ENCODE measurements around the gene KRT17. TPM values are rescaled to one million over a fixed set of nuclear protein-coding genes. Genes with fewer than 3 reads are reported as not detected.

The KRT17 gene
- total RNA-seq, 3 donors from 2014 or later (not counting 1 experiment from before 2014, with no cell fraction given), result not detected

GRCh38 chr17:41602524-41602923, 21.9 kb downstream of the KRT17 start:
- H3K27ac ChIP-seq (ENCODE audit: low read length), result no peak overlapping the region
- H3K4me3 Mint-ChIP-seq, result no peak overlapping the region
- no peak overlapping the region for H3K4me3 ChIP-seq (ENCODE audit: low read length)
- TF ChIP-seq CTCF (IDR thresholded peaks at IDR 0.05), result no peak
- 91% methylated on average over 2 of the region's 2 CpGs for WGBS (ENCODE audit: insufficient coverage)
- ATAC-seq, result no peak
- no peaks in the 10 kb centered on the region for H3K36me3 ChIP-seq (ENCODE audit: control insufficient read depth, insufficient read depth, low read length)
- DNase-seq, result no peak
- peaks cover 12% of the 10 kb centered on the region for H3K36me3 Mint-ChIP-seq
- no peaks in the 10 kb centered on the region for H3K27me3 ChIP-seq (ENCODE audit: control insufficient read depth, insufficient read depth, low read length)
- H3K9me3 Mint-ChIP-seq, result peaks cover 9 to 11% of the 10 kb centered on the region in 2 donors
- H3K27ac Mint-ChIP-seq, result no peak overlapping the region
- H3K4me1 ChIP-seq (ENCODE audit: control insufficient read depth, insufficient read depth, low read length), result no peaks in the 10 kb centered on the region
- H3K9me3 ChIP-seq (ENCODE audit: control insufficient read depth, insufficient read depth, low read length), result peaks cover 8% of the 10 kb centered on the region
- H3K4me1 Mint-ChIP-seq, result peaks cover 0 to 5% of the 10 kb centered on the region in 2 donors
- peaks cover 15 to 33% of the 10 kb centered on the region in 2 donors for H3K27me3 Mint-ChIP-seq (ENCODE audit: low read depth in 2 of 2)
- intact Hi-C loops (cut with micrococcal nuclease), result no loop called here

GRCh38 chr17:41600318-41600717, 24.1 kb downstream of the KRT17 start:
- Mint-ChIP-seq H3K27ac (no peak overlapping the region), H3K4me3 (no peak overlapping the region), H3K4me1 (peaks cover 0 to 5% of the 10 kb centered on the region in 2 donors), H3K27me3 (ENCODE audit: low read depth in 2 of 2) (peaks cover 16 to 17% of the 10 kb centered on the region in 2 donors), H3K36me3 (no peaks in the 10 kb centered on the region), H3K9me3 (peaks cover 0 to 5% of the 10 kb centered on the region in 2 donors)
- intact Hi-C loops (cut with micrococcal nuclease), result no loop called here
- no peaks in the 10 kb centered on the region for H3K4me1 ChIP-seq (ENCODE audit: control insufficient read depth, insufficient read depth, low read length)
- ATAC-seq (no peak), DNase-seq (no peak)
- H3K27ac ChIP-seq (ENCODE audit: low read length), result no peak overlapping the region
- no peaks in the 10 kb centered on the region for H3K9me3 ChIP-seq (ENCODE audit: control insufficient read depth, insufficient read depth, low read length)
- whole genome bisulfite sequencing (ENCODE audit: insufficient coverage), result 95% methylated on average over 3 of the region's 4 CpGs
- no peak for TF ChIP-seq CTCF (IDR thresholded peaks at IDR 0.05)
- H3K4me3 ChIP-seq (ENCODE audit: low read length), result no peak overlapping the region
- no peaks in the 10 kb centered on the region for H3K27me3 ChIP-seq (ENCODE audit: control insufficient read depth, insufficient read depth, low read length)
- H3K36me3 ChIP-seq (ENCODE audit: control insufficient read depth, insufficient read depth, low read length), result no peaks in the 10 kb centered on the region

- no peak overlapping the region for H3K4me3 Mint-ChIP-seq
- DNase-seq, result no peak
- Histone ChIP-seq H3K4me3 (ENCODE audit: low read length) (no peak overlapping the region), H3K36me3 (ENCODE audit: control insufficient read depth, insufficient read depth, low read length) (no peaks in the 10 kb centered on the region), H3K27me3 (ENCODE audit: control insufficient read depth, insufficient read depth, low read length) (no peaks in the 10 kb centered on the region), H3K4me1 (ENCODE audit: control insufficient read depth, insufficient read depth, low read length) (no peaks in the 10 kb centered on the region), H3K9me3 (ENCODE audit: control insufficient read depth, insufficient read depth, low read length) (no peaks in the 10 kb centered on the region), H3K27ac (ENCODE audit: low read length) (no peak overlapping the region)
- H3K9me3 Mint-ChIP-seq, result peaks cover 0 to 5% of the 10 kb centered on the region in 2 donors
- H3K27me3 Mint-ChIP-seq (ENCODE audit: low read depth in 2 of 2), result peaks cover 13% of the 10 kb centered on the region in 2 donors
- H3K27ac Mint-ChIP-seq, result no peak overlapping the region
- no peak for ATAC-seq
- H3K4me1 Mint-ChIP-seq, result peaks cover 0 to 5% of the 10 kb centered on the region in 2 donors
- no peak for TF ChIP-seq CTCF (IDR thresholded peaks at IDR 0.05)
- WGBS (ENCODE audit: insufficient coverage), result no CpG with 5 or more reads among the region's 1 CpG
- no peaks in the 10 kb centered on the region for H3K36me3 Mint-ChIP-seq
- intact Hi-C loops (cut with micrococcal nuclease), result no loop called here
Observed at GRCh38 chr17:41599680-41600079, 24.7 kb downstream of the KRT17 start.

GRCh38 chr17:41595585-41595984, 28.8 kb downstream of the KRT17 start:
- DNase-seq, result no peak
- Histone ChIP-seq H3K27me3 (ENCODE audit: control insufficient read depth, insufficient read depth, low read length) (no peaks in the 10 kb centered on the region), H3K36me3 (ENCODE audit: control insufficient read depth, insufficient read depth, low read length) (no peaks in the 10 kb centered on the region), H3K4me3 (ENCODE audit: low read length) (no peak overlapping the region), H3K27ac (ENCODE audit: low read length) (no peak overlapping the region), H3K4me1 (ENCODE audit: control insufficient read depth, insufficient read depth, low read length) (no peaks in the 10 kb centered on the region), H3K9me3 (ENCODE audit: control insufficient read depth, insufficient read depth, low read length) (no peaks in the 10 kb centered on the region)
- Mint-ChIP-seq H3K9me3 (peaks cover 0 to 5% of the 10 kb centered on the region in 2 donors), H3K27ac (no peak overlapping the region), H3K4me3 (no peak overlapping the region), H3K27me3 (ENCODE audit: low read depth in 2 of 2) (peaks cover 0 to 15% of the 10 kb centered on the region in 2 donors), H3K4me1 (peaks cover 0 to 5% of the 10 kb centered on the region in 2 donors), H3K36me3 (no peaks in the 10 kb centered on the region)
- intact Hi-C loops (cut with micrococcal nuclease), result no loop called here
- WGBS (ENCODE audit: insufficient coverage), result 88% methylated on average over 7 of the region's 8 CpGs
- no peak for TF ChIP-seq CTCF (IDR thresholded peaks at IDR 0.05)
- no peak for ATAC-seq
